Karpas-422 (cell line): ENCODE measurements around the gene PRAMEF8. TPM values are rescaled to one million over a fixed set of nuclear protein-coding genes. Genes with fewer than 3 reads are reported as not detected.
A peak's percentile ranks its signal among the peaks of the same experiment; 100 is the strongest.
"Not testable (repeated sequence)": the region's sequence is repeated elsewhere in the genome, so short reads cannot be mapped to it uniquely, and the experiment has no call there.

ENCODE experiments used
- DNase-seq: peaks from one replicate; pipeline ENCODE4 v3.0.0-alpha.2; 2015
- H2AFZ ChIP-seq: fragments of 200-600 bp; sonication (generic); 2 replicates; pipeline ENCODE4 v1.6.1; 2014; ENCODE audit warnings: antibody characterized with exemption, low read length, mixed read lengths
- H3K27ac ChIP-seq: fragments of 200-600 bp; sonication (generic); 2 replicates; pipeline ENCODE4 v1.5.1; 2014; ENCODE audit warnings: mild to moderate bottlenecking, low read length, moderate library complexity
- H3K27me3 ChIP-seq: fragments of 200-600 bp; sonication (generic); 2 replicates; pipeline ENCODE4 v1.6.1; 2014; ENCODE audit warnings: low read length, mixed read lengths
- H3K36me3 ChIP-seq: fragments of 200-600 bp; sonication (generic); 2 replicates; pipeline ENCODE4 v1.6.1; 2014; ENCODE audit warnings: low read length, mixed read lengths; ENCODE audit not compliant: insufficient read depth
- H3K4me1 ChIP-seq: fragments of 200-600 bp; sonication (generic); 2 replicates; pipeline ENCODE4 v1.6.1; 2014; ENCODE audit warnings: mild to moderate bottlenecking, low read length, mixed read lengths
- H3K4me2 ChIP-seq: fragments of 200-600 bp; sonication (generic); 2 replicates; pipeline ENCODE4 v1.6.1; 2014; ENCODE audit warnings: low read length, low read depth, mild to moderate bottlenecking; ENCODE audit not compliant: poor library complexity, severe bottlenecking
- H3K4me3 ChIP-seq: fragments of 200-600 bp; sonication (generic); 2 replicates; pipeline ENCODE4 v1.5.1; 2014; ENCODE audit warnings: mild to moderate bottlenecking, antibody characterized with exemption, low read length, mixed read lengths
- H3K79me2 ChIP-seq: fragments of 200-600 bp; sonication (generic); 2 replicates; pipeline ENCODE4 v1.6.1; 2014; ENCODE audit warnings: mild to moderate bottlenecking, low read length, mixed read lengths
- H3K9ac ChIP-seq: fragments of 200-600 bp; sonication (generic); 2 replicates; pipeline ENCODE4 v1.6.0; 2014; ENCODE audit warnings: low read length
- H3K9me2 ChIP-seq: fragments of 200-600 bp; sonication (generic), shearing (Covaris generic); replicated peaks from 2 replicates; pipeline ENCODE4 v1.6.0; 2014; ENCODE audit warnings: mild to moderate bottlenecking, low read length, moderate library complexity; ENCODE audit not compliant: insufficient read depth
- H3K9me3 ChIP-seq: fragments of 300-700, 200-600 bp; sonication (generic); 2 replicates; pipeline ENCODE4 v1.6.1; 2014; ENCODE audit warnings: low read length, mixed read lengths
- H4K20me1 ChIP-seq: fragments of 200-600 bp; sonication (generic); 2 replicates; pipeline ENCODE4 v1.6.1; 2014; ENCODE audit warnings: mild to moderate bottlenecking, antibody characterized with exemption, low read length, low read depth; ENCODE audit not compliant: insufficient read depth
- total RNA-seq: library from RNA; depleted of rRNA; stranded (reverse); fragments of >200 nt; shearing (Covaris generic); gene quantifications from 2 replicates; pipeline ENCODE4 v1.2.3, GENCODE V29; 2014; ENCODE audit warnings: low replicate concordance

The PRAMEF8 gene
- total RNA-seq, 1 experiment from 2014 or later = not detected

DNA sequence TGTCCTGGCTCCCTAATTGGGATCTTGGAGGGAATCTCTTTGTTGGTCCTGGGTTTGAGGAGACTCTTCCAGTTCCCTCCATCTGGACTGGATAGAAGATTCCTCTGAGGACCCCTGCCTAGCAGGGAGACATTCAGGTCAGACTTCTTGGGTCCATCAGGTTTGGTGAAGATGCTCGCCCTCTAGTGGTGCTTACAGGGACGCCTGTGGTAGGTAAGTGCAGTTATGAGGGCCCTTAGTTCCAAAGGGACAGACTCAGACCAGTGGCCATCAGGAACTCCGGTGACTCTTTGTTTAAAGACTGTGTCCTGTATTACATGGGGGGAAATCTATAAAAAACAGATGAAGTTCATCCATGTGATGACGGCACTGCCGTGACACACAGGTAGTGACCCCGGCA is 7.9 kb downstream of the PRAMEF8 start:
- not testable (repeated sequence) for H3K9me2 ChIP-seq, H3K27me3 ChIP-seq, H3K9me3 ChIP-seq, H3K27ac ChIP-seq, H3K4me1 ChIP-seq, H3K4me3 ChIP-seq, H3K79me2 ChIP-seq, H2AFZ ChIP-seq, H4K20me1 ChIP-seq, H3K36me3 ChIP-seq, H3K4me2 ChIP-seq, H3K9ac ChIP-seq
- peak; percentile 27 for DNase-seq

DNA sequence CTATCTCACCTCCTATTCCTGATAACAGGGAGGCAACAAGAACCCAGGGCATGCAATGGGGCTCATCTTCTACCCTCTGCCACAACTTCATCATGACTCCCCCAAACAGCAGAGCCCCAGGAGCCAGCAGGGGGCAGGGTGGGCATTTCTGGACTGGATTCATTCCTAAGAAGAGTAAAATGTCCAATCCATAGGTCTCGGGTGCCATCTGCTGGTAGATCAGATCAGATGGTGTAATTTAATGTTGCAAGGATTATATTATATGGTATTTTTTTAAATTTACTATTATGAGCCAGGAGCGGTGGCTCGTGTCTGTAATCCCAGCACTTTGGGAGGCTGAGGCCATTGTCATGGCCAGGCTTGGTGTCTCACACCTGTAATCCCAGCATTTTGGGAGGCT is 19.8 kb downstream of the PRAMEF8 start:
- H3K4me1 ChIP-seq, H4K20me1 ChIP-seq, H3K36me3 ChIP-seq, H3K9me3 ChIP-seq, H3K27me3 ChIP-seq, H2AFZ ChIP-seq, H3K9ac ChIP-seq, H3K79me2 ChIP-seq, H3K27ac ChIP-seq, DNase-seq, H3K4me2 ChIP-seq, H3K9me2 ChIP-seq, H3K4me3 ChIP-seq: not testable (repeated sequence)

DNA sequence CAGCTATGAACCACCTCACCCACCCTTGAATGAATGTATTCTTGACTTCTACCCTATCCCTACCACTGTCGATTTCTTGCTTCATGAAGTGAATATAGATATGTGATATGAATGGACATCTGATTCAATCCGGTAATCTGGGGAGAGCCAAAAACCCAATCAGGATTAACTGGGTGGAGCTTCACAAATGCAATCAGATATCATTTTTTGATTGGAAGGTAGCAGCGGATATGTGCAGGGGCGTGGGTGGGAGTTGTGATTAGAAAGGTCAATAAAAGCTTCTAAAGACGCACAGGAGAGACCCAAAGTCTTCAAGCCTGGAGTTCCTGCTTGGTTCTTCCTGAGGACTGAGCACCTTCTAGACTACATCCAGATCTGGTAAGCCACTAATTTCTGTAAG is 31.0 kb downstream of the PRAMEF8 start, which contains the start of gene PRAMEF5:
TSS of gene PRAMEF5 (plus strand) at position 301 of the 400 bp plus-strand sequence. CDS start 5,071 bp downstream, outside the sequence.
- H3K9ac ChIP-seq, H3K4me3 ChIP-seq, H2AFZ ChIP-seq, DNase-seq, H3K4me2 ChIP-seq, H3K9me2 ChIP-seq, H3K36me3 ChIP-seq, H3K27me3 ChIP-seq, H3K9me3 ChIP-seq, H4K20me1 ChIP-seq, H3K27ac ChIP-seq, H3K4me1 ChIP-seq, H3K79me2 ChIP-seq: not testable (repeated sequence)

GRCh38 chr1:13247122-13247521 is 37.8 kb downstream of the PRAMEF8 start:
- not testable (repeated sequence) for DNase-seq, H3K36me3 ChIP-seq, H3K27ac ChIP-seq, H3K27me3 ChIP-seq, H3K79me2 ChIP-seq, H3K4me1 ChIP-seq, H2AFZ ChIP-seq, H3K9me3 ChIP-seq, H4K20me1 ChIP-seq, H3K9ac ChIP-seq, H3K4me2 ChIP-seq, H3K4me3 ChIP-seq, H3K9me2 ChIP-seq

- H3K4me3 ChIP-seq, H3K4me2 ChIP-seq, H2AFZ ChIP-seq, H3K9ac ChIP-seq, H3K27ac ChIP-seq, H3K4me1 ChIP-seq, H3K79me2 ChIP-seq, H3K9me3 ChIP-seq, H3K36me3 ChIP-seq, H3K27me3 ChIP-seq, H3K9me2 ChIP-seq, H4K20me1 ChIP-seq: not testable (repeated sequence)
- DNase-seq = peak; percentile 35
Measured at GRCh38 chr1:13246554-13246871, 38.4 kb downstream of the PRAMEF8 start.

DNA sequence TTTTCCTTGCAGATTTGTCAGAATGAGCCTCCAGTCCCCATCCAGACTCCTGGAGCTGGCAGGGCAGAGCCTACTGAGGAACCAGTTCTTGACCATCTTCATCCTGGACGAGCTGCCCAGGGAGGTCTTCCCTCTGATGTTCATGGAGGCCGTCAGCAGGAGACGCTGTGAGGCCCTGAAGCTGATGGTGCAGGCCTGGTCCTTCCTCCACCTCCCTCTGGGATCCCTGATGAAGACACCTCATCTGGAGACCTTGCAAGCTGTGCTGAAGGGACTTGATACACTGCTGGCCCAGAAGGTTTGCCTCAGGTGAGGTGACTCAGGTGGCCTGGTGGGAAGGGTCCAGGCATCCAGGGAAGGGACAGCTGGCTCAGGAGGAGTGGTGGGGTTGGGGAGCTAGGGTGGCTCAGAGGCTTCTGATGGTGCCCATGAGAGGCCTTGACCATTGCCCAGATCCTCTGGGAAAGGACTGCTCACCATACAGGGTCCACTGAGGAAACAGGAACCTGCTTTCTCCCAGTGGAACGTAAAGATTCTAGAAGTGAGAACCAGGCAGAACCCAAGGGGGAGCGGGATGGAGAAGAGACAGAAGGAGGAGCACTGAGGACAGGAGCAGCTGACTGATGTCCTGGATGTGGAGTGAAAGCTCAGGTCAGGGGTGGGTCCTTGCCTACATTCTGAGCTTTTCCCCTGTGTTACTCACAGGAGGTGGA is 38.9 kb downstream of the PRAMEF8 start:
- H3K4me3 ChIP-seq, H3K79me2 ChIP-seq, H3K9me2 ChIP-seq, H3K27me3 ChIP-seq, H3K27ac ChIP-seq, H3K9me3 ChIP-seq, H4K20me1 ChIP-seq, H2AFZ ChIP-seq, H3K9ac ChIP-seq, H3K36me3 ChIP-seq, H3K4me2 ChIP-seq, H3K4me1 ChIP-seq: not testable (repeated sequence)
- DNase-seq = peak; percentile 39

DNA sequence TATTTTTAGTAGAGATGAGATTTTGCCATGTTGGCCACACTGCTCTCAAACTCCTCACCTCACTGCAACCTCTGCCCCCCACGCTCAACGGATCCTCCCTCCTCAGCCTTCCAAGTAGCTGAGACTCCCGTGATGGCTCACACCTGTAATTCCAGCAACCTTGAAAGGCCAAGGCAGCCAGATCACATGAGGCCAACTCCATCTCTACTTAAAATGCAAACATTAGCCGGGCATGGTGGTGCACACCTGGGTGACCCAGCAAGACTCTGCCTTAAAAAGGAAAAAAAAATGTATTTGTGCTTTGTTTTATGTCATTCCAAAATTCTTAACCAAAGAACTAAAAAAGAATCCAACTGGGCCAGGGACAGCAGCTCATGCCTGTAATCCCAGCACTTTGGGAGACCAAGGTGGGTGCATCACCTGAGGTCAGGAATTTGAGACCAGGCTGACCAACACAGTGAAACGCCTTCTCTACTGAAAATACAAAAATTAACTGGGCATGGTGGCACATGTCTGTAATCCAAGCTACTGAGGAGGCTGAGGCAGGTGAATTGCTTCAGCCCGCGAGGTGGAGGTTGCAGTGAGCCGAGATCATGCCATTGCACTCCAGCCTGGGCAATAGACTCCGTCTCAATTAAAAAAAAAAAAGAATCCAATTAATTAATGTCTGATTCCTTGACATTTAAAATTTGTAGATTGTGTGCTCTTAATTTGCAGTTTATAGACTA is 41.2 kb downstream of the PRAMEF8 start:
- H3K79me2 ChIP-seq, H3K4me3 ChIP-seq, H3K9me3 ChIP-seq, H3K27me3 ChIP-seq, H2AFZ ChIP-seq, H3K36me3 ChIP-seq, H3K4me2 ChIP-seq, DNase-seq, H3K4me1 ChIP-seq, H3K9ac ChIP-seq, H3K27ac ChIP-seq, H3K9me2 ChIP-seq, H4K20me1 ChIP-seq: not testable (repeated sequence)

GRCh38 chr1:13239633-13240032 is 45.3 kb downstream of the PRAMEF8 start:
- H3K27ac ChIP-seq, H3K9me3 ChIP-seq, DNase-seq, H3K4me2 ChIP-seq, H3K27me3 ChIP-seq, H2AFZ ChIP-seq, H3K79me2 ChIP-seq, H3K9ac ChIP-seq, H3K4me1 ChIP-seq, H4K20me1 ChIP-seq, H3K36me3 ChIP-seq, H3K4me3 ChIP-seq, H3K9me2 ChIP-seq: not testable (repeated sequence)
